OCI-M2 (cell line): ENCODE data around the gene MANEAL.
"Not testable (repeated sequence)": the region's sequence is repeated elsewhere in the genome, so short reads cannot be mapped to it uniquely, and the experiment has no call there.

Experiments used
- DNase-seq: peaks from one replicate; lab custom pipeline; 2025; ENCODE audit not compliant: unreplicated experiment; lab: John Stamatoyannopoulos, UW

Gene MANEAL, protein sequence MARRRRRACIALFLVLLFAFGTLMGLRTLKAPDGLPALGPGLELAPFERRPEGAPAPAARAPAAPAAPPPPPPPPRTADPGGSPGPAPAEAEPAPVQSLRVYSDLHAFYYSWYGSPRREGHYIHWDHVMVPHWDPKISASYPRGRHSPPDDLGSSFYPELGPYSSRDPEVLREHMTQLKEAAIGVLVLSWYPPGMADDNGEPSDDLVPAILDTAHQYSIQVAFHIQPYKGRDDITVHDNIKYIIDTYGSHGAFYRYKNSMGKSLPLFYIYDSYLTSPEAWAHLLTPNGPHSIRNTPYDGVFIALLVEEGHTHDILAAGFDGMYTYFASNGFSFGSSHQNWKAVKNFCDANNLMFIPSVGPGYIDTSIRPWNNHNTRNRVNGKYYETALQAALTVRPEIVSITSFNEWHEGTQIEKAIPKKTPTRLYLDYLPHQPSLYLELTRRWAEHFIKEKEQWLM

DNA sequence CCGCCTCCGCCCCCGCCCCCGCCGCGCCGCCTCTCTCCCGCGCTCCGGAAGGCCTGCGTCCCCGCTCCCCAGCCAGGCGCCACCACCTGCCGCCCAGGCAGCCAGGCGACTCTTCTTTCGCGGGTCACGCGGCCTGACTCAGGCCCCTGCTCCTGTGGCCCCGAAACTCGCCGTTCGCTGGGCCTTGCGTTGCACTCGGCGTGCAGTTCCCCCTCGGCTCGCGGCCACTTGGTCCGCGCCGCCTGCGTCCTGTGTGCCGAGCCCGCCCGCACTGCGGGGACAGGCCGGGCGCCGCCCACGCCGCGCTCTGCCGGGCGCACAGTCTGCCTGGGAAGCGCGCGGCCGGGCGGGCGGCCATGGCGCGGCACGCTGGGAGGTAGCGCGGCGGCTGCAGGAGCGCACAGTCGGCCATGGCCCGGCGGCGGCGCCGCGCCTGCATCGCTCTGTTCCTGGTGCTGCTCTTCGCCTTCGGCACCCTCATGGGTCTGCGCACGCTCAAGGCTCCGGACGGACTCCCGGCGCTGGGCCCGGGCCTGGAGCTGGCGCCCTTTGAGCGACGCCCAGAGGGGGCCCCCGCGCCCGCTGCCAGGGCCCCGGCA lies at the start of gene MANEAL:
MANEAL (plus strand) TSS at position 75 of the 599 bp plus-strand sequence; CDS start at position 411, 336 bp downstream.
- no peak for DNase-seq

DNA sequence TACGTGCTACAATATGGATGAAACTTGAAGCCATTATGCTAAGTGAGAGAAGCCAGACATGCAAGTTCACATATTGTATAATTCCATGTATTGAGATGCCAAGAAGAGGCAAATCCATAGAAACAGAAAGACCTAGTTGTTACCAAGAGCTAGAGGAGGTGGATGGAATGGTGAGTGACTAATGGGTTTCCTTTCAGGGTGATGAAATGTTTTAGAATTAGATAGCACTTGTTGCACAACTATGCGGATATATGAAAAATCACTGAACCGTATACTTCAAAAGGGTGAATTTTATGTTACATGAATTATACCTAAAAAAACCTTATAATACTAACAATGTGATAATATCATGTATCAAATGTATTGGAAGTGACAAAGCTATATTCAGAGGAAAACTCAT lies 46.8 kb upstream of the MANEAL start:
- DNase-seq: no peak

DNA sequence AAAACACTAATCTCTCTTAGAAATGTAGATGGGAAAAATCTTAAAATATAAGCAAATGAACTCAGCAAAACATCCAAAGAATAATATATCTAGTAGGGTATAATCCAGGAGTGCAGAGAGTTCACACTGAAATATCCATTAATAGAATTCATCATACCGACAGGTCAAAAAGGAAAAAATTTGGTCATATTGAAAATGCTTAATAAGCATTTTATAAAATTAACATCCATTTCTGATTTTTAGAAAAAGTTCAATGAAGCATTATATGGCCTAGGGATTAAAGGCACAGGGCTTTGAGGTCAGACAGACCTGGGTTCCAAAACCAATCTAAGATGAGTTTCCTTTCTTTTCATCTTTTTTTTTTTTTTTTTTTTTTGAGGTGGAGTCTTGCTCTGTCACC lies 45.1 kb upstream of the MANEAL start:
- DNase-seq: no peak

DNA sequence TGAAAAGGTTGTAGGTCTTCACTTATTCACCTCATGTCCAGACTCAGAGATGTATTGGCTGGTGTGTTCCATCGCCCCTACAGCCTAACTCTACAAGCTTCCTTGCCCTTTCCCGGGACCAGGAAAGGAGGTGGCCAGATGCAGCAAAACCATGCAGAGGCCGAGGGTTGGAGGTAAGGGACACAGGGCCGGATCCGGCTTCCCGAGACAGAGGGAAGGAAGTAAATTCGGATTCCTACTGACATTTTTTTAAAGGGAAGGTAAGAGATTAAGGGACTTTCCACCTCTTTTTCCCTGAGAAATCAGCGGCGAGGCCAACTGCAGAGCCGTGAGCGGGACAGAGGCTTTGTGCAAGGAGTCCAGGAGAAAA lies 41.4 kb upstream of the MANEAL start:
- no peak for DNase-seq

DNA sequence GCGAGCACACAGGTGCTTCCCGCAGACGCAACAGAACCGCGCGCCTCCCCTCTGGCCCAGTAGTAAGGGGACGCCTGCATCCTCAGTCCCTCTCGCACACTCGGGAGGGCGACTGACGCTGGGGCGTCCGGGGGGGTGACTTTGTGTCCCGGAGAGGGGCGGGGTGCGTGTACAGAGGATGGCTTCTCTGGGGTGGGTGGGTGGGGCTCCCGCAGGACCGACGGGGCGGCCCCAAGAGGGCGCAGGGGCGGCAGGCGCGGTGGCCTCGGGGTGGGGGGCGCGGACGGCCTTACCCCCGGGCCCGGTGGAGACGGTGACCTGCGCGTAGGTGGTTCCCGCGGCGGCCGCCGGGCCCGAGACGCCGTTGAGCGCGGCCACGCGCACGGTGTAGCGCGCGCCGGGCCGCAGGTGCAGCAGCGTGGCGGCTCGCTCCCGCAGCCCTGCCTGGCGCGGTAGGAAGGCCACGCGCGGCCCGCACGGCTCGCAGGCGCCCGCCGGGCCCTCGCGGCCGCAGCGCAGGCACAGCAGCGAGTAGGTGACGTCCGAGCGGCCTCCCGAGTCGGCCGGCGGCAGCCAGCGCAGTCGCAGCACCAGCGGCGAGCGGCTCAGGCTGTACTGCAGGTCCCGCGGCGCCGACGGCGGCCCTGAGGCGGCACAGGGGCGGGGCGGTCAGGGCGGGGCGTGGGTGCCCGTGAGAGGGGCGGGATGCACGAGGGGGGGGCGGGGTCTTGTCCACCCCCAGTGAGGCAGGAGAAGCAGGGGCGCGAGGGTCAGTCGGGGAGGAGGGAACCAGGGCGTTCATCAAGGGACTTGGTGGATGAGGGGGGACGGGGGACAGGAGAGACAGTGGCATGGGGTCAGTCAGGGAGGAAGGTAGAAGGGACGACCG lies 40.8 kb upstream of the MANEAL start:
- DNase-seq: no peak

DNA sequence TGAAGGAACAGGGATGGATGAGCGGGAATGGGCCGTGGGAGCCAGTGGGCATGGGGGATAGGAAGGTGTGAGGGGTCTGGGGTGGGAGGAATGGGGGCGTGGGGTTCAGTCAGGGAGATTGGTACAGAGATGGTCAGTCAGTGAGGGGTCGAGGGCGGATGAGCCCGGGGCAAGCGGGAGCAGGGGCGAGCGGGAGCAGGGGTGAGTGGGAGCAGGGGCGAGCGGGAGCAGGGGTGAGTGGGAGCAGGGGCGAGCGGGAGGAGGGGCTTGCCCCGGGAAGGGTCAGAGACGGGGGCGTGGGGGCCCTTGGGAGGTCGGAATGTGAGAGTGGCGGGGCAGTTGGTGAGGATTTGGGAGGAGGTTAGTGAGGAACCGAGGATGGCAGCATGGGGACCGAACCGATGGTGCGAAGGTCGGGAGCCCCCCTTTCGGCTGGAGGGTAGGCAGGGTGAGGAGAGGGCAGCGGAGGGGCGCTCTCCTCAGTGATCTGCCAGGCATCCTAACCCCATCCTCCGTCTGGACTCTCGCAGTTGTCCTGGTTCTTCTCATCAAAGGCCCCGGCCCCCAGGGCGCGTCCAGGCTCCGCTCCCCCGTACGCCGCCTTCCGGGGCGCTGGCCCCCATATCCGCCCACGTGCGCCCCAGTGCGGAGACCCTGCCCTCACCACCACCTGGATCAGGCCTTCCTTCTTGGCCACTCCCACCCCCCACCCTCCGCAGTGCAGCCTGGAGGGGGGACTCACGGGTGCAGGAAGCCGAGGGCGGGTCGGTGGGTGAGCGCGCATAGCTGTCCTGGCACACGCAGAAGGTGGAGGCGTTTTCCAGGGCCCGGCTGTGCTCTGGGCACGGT lies 40.0 kb upstream of the MANEAL start:
- no peak for DNase-seq

DNA sequence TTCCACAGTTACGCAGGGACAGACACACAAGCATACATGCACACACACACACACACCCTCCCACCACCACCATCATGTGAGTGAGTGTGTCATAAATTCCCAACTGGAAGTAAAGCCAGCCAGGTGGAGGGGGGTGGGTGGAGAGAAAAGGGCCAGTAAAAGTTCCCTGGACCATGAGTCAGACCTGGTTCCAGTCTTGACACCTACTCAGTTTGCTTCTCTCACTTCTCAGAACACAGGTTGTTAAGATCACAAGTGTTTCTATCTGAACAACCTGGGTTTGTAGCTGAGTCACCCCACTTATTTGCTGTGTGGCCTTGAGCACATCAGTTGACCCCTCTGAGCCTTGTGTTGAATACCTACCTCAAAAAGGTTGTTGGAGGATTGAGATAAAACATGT lies 38.4 kb upstream of the MANEAL start:
- DNase-seq: no peak

DNA sequence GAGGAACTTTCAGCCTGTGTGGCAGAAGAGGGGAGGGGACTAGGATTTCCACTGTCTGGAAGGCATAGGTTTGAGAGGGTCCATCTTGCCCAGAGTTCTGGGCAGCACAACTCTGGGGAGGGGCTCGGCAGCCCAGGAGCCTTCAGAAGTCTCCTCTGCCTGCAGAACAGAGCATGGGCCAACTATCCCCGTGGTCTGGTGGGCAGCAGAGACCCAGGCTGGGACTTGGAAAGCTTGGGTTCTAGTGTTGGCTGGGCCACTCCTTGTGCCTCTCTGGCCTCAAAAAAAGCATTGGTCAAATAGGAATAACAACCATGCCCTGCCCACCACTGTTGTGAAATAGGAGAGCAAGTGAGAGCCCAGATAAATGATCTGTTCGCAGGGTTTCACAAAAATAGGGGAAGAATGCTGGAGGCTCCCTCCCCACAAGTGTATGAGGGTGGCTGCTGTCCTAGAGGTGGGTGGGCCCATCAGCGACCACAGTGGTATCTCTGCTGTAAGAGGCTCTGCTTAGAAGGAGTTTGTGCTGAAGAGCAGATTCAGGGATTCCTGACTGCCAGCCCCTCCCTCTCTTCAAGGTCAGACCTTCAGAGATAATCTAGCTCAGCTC lies 37.6 kb upstream of the MANEAL start:
- DNase-seq: peak; percentile 53

DNA sequence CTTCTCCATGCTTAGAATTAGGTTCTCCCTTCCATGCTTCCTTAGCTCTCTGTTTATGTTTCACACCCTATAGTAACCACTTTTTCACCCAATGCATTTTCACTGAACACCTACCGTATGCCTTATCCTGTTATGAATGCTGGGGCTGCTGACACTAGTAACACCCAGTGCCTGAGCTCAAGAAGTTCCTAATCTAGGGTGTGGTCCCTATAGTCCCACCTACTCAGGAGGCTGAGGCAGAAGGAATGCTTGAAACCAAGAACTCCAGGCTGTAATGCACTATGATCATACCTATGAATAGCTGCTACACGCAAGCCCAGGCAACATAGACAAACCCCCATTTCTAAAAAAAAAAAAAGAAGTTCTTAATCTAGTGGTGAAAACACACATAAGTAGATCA lies 34.2 kb upstream of the MANEAL start:
- DNase-seq: no peak

DNA sequence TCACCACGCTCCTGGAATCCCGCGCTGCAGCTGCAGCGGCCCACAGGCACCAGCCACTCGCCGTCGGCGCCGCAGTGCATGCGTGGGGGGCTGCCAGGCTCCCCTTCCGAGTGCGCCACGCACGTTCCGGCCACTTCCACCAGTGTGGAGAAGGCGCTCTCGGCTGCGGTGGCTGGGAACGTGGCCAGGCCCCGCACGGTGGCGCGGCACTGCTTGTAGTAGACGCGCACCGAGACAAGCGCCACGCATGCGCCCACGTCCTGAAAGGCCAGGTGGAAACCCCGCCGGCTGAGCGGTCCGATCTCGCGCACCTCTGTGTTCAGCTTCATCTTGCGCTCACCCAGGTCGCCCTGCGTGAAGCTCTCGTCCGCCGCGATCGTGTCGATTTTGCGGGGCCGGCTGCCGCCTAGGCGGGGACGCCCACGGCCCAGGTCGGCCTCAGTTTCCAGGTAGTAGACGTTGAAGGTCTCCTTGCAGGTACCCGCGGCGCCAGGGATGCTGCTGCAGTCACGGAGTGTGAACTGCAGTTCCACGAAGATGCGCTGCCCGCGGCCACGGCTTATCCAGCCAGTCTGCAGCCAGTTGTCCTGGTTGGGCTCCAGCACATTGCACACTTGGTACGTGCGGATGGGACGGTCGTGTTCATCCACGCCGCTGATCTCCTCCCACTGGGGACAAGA lies 32.1 kb upstream of the MANEAL start:
- no peak for DNase-seq

DNA sequence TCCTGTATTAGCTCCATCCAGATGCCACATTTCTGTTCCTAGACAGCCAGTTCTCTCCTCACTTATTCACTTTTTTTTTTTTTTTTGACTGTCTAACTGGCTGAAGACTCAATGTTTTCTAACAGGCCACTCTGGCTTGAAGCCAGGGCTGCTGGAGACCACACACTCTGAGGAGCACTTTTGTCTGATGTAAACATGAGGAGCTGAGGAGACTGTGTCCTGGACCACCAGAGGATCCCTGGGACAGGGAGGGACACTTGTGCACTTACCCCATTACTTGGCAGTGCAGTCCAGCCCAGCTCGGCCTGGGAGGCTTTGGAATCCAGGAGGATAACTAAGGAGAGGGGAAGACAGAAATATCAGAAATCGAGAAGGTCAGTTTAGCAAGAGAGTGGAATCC lies 31.1 kb upstream of the MANEAL start:
- DNase-seq: no peak

DNA sequence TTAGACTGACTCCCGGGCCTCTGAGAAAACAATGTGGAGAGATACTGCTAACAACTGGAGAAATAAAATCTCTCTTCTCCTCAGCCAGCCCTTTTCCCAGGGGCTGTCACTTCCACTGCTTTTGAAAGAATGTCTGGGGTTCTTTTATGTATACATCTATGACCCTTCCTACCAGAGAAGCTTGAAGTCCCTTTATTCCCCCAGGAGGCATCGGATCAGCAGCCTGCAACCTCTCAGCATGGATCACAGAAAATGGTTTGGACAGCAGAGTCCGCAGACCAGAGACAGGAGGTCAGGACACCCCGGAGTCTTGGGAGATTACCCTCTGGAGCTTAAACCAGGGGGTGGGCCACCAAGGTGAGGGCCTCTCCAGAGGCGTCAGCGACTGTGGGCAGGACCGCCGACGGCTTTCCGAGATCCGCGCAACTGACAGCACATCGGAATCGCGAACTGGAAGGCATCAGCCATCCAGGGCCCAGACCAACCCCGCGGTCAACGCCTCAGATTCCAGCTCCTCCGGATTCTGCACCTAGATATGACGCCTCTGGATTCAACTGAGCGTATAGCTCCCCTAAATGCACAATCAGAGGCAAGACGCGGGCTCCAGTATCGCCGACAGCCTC lies 29.7 kb upstream of the MANEAL start:
- no peak for DNase-seq

DNA sequence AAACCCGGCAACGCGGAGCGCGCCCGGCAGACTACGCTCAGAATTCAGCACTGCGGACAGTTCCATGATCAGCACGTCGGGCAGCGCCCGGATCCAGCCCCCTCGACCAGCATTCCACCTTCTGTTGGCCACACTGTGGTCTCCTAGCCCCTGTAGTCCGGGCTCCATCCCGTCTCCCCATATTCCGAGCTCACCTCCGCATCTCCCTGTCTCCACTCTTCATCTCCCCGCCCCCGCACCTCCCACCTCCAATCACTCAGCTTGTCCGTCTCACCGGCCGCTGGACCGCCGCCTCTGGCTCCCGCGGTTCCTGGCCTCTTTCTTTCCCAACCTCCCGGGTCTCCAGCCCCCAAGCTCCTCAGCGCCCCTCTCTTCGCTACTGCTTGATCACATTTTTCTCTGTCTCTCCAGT lies 29.2 kb upstream of the MANEAL start:
- DNase-seq: no peak

DNA sequence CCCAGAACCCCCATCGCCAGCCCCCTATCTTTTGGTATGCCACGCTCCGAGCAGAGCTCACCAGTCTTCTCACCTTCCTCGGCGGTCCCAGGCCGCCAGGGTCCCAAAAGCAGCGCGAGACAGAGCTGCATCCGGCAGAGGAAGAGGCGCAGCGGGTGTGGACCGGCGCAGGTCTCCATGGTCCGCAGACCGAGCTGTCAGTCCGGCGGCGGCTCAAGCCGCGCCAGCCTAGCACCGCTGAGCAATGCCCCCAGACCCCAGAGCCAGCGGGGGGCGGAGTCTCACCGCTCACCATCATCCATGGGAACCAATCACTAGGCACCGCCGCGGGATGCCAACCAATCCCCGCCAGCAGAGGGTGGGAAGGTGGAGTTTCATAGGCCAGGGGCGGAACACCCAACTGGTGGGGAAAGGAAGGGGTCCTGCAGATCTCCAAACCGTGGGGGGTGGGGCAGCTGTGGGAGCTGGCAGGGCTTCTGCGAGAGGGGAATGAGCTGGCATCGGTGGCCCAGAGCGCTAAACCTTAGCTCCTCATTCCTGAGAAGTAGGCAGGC lies 28.7 kb upstream of the MANEAL start, which contains the start of gene EPHA10:
EPHA10 (minus strand) TSS at position 233 of the 554 bp plus-strand sequence; CDS start at position 179, 54 bp downstream.
- no peak for DNase-seq

DNA sequence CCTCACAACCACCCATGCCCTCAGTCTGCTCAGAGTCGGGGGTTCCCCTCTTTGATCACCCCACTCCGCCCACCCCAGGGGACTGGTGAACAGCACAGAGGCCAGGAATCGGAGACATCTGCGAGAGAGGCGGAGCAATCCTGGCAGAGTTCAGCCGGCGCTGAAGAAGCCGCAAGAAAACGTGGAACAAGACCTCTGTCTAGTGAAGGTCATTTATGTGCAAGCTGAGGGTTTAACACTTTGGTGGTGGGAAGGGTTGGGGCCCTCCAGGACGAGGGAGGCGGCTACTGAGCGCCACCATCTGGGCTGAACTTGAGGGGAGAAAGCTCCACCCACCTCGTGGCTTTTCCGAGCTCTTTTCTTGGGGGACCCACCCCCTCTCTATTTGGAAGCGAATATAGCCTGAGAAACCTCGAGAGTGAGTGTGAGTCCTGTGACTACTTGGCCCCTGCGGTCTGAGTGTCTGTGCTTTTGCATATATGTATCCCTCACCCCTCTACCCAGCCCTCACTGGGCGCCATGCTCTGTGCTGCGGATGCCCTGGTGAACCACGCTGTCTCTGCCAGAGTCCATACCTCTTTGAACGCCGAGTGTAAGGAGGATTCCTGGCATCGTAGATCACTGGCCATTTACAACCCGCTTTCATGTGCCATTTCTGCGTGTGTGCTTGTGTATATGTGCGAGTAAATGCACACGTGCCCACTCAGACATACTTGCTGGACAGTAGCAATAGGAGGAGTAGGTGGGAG lies 27.6 kb upstream of the MANEAL start:
- DNase-seq: no peak

DNA sequence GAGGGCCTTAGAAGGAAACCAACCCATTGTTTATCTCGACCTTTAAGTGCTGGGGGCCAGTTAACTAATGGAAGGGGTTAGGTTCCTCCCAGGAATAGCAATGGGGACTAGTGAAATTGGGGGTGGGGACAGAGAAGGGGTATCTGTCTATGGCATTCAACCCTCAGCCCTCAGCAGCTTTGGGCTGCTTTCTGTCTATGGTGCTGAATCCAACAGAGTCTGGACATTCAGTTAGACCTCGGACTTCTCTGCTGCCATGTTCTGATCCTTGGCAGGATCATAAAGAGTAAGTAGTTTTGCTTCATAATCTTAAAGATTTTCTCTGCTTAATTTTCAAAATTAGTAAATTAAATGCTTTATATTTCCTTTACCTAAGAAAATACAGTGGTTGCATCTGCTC lies 26.2 kb upstream of the MANEAL start:
- no peak for DNase-seq

DNA sequence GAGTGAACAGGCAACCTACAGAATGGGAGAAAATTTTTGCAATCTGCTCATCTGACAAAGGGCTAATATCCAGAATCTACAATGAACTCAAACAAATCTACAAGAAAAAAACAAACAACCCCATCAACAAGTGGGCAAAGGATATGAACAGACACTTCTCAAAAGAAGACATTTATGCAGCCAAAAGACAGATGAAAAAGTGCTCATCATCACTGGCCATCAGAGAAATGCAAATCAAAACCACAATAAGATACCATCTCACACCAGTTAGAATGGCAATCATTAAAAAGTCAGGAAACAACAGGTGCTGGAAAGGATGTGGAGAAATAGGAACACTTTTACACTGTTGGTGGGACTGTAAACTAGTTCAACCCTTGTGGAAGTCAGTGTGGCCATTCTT lies 22.2 kb upstream of the MANEAL start:
- not testable (repeated sequence) for DNase-seq

DNA sequence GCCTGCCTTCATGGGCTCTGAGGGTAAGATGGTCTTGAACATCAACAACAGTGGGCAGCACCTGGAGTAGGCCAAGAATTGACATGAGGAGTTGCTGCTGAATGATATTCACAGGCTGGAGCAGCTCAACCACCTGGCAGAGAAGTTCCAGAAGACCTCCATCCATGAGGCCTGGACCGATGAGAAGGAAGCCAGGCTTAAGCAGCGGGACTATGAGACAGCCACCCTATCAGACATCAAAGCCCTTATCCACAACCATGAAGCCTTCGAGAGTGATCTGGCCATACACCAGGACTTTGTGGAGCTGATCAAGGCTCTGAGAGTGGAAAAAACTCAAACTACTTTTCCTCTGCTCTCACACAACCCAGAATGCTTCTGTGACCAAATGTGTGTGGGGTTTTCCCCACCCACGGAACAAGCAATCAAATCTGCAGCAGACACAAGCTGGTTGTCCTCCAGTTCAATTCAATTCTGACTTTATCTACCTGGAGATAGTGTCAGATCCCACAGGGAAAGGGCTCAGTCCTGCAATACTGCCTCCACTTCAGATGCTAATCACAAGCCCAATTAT lies 16.6 kb upstream of the MANEAL start:
- DNase-seq: no peak
